ENCODE data around the gene MRPL17. TPM values are rescaled to one million over a fixed set of nuclear protein-coding genes. Genes with fewer than 3 reads are reported as not detected.

Gene MRPL17
- total RNA-seq: 112 and 118 TPM in 2 replicates

GRCh38 chr11:6682936-6683861 is at the start of gene MRPL17:
TSS of gene MRPL17 (minus strand) at chr11:6683340. CDS start at chr11:6683296, 44 bp downstream.

GRCh38 chr11:6655790-6656583 is 27.2 kb downstream of the MRPL17 start, which contains the start of gene DCHS1:
TSS of gene DCHS1 (minus strand) at chr11:6655809. CDS start at chr11:6641613, 14,196 bp downstream.

Other genes starting within 250 kb of the MRPL17 start
- gene HPX, start 242.4 kb downstream of the MRPL17 start, total RNA-seq: 0.33 and 0.50 TPM in 2 replicates
- 19.5 and 27.4 TPM in 2 replicates for gene TRIM3, start 209.4 kb downstream of the MRPL17 start, total RNA-seq
- gene ARFIP2, start 202.0 kb downstream of the MRPL17 start, total RNA-seq: 56.0 and 66.1 TPM in 2 replicates
- 44.7 and 51.0 TPM in 2 replicates for gene TIMM10B, start 201.8 kb downstream of the MRPL17 start, total RNA-seq
- 9.0 and 12.2 TPM in 2 replicates for gene DNHD1, start 186.1 kb downstream of the MRPL17 start, total RNA-seq
- 12.0 and 13.8 TPM in 2 replicates for gene RRP8, start 79.7 kb downstream of the MRPL17 start, total RNA-seq
- 248 and 367 TPM in 2 replicates for gene ILK, start 79.6 kb downstream of the MRPL17 start, total RNA-seq
- gene TAF10, start 71.1 kb downstream of the MRPL17 start, total RNA-seq: 25.3 and 45.6 TPM in 2 replicates
- gene TPP1, start 63.9 kb downstream of the MRPL17 start, total RNA-seq: 83.6 and 123 TPM in 2 replicates
- 35.2 and 50.1 TPM in 2 replicates for gene DCHS1, start 27.5 kb downstream of the MRPL17 start, total RNA-seq
- 0.12 and 0.55 TPM in 2 replicates for gene OR2AG2, start 88.6 kb upstream of the MRPL17 start, total RNA-seq
- not detected in 2 replicates for gene OR2AG1, start 99.7 kb upstream of the MRPL17 start, total RNA-seq
- gene OR6A2, start 116.3 kb upstream of the MRPL17 start, total RNA-seq: 0.37 and 0.55 TPM in 2 replicates
- gene OR10A5, start 162.3 kb upstream of the MRPL17 start, total RNA-seq: not detected in 2 replicates
- gene OR10A2, start 179.7 kb upstream of the MRPL17 start, total RNA-seq: not detected in 2 replicates
- not detected in 2 replicates for gene OR10A4, start 193.3 kb upstream of the MRPL17 start, total RNA-seq
- gene OR2D2, start 209.2 kb upstream of the MRPL17 start, total RNA-seq: 0.50 and 1.5 TPM in 2 replicates
- gene OR2D3, start 237.7 kb upstream of the MRPL17 start, total RNA-seq: not detected in 2 replicates
- 10.4 and 10.6 TPM in 2 replicates for gene ZNF215, start 243.1 kb upstream of the MRPL17 start, total RNA-seq

Data from uterine smooth muscle cell (primary cell).